GM19455 (cell line): Measurements from ENCODE around the gene HSPA4.
"Not testable (repeated sequence)": the region's sequence is repeated elsewhere in the genome, so short reads cannot be mapped to it uniquely, and the experiment has no call there.

ENCODE experiments used
- ATAC-seq: cut with Tn5 transposase; IDR thresholded peaks from one replicate; pipeline ENCODE4 v1.9.1; 2021; ENCODE audit not compliant: unreplicated experiment

HSPA4 gene

GRCh38 chr5:133121611-133122150 is 69.9 kb downstream of the HSPA4 start:
- no peak for ATAC-seq

GRCh38 chr5:133122711-133123110 is 70.9 kb downstream of the HSPA4 start:
- no peak for ATAC-seq

GRCh38 chr5:133123297-133123696 is 71.5 kb downstream of the HSPA4 start:
- no peak for ATAC-seq

GRCh38 chr5:133124891-133125290 is 73.1 kb downstream of the HSPA4 start:
- ATAC-seq = no peak

- ATAC-seq = no peak
These were observed 76.3 kb downstream of the HSPA4 start for GRCh38 chr5:133128066-133128465.

- no peak for ATAC-seq
These were observed 77.5 kb downstream of the HSPA4 start for GRCh38 chr5:133129289-133129688.

- ATAC-seq = no peak
These were observed 78.1 kb downstream of the HSPA4 start for GRCh38 chr5:133129950-133130349.

- ATAC-seq = no peak
These were observed 78.7 kb downstream of the HSPA4 start for GRCh38 chr5:133130387-133131118.

- no peak for ATAC-seq
These were observed 80.9 kb downstream of the HSPA4 start for GRCh38 chr5:133132717-133133116.

GRCh38 chr5:133133241-133133640 is 81.4 kb downstream of the HSPA4 start:
- ATAC-seq = not testable (repeated sequence)

GRCh38 chr5:133136890-133137289 is 85.1 kb downstream of the HSPA4 start:
- not testable (repeated sequence) for ATAC-seq

GRCh38 chr5:133140311-133140710 is 88.5 kb downstream of the HSPA4 start:
- ATAC-seq = no peak

- ATAC-seq = no peak
These were observed 89.9 kb downstream of the HSPA4 start for GRCh38 chr5:133141746-133142145.

GRCh38 chr5:133142782-133143181 is 91.0 kb downstream of the HSPA4 start:
- ATAC-seq = no peak

GRCh38 chr5:133144245-133144981 is 92.6 kb downstream of the HSPA4 start:
- ATAC-seq = no peak

GRCh38 chr5:133145436-133146170 is 93.8 kb downstream of the HSPA4 start:
- ATAC-seq = no peak

- no peak for ATAC-seq
These were observed 95.6 kb downstream of the HSPA4 start for GRCh38 chr5:133147411-133147810.

- no peak for ATAC-seq
These were observed 96.2 kb downstream of the HSPA4 start for GRCh38 chr5:133147815-133148567.

GRCh38 chr5:133149345-133149744 is 97.5 kb downstream of the HSPA4 start:
- no peak for ATAC-seq

GRCh38 chr5:133150909-133151544 is 99.2 kb downstream of the HSPA4 start:
- no peak for ATAC-seq
